HG03039 (cell line): ENCODE measurements around the gene NBEAL2.
"Not testable (repeated sequence)": the region's sequence is repeated elsewhere in the genome, so short reads cannot be mapped to it uniquely, and the experiment has no call there.

ENCODE experiments used
- ATAC-seq: cut with Tn5 transposase; IDR thresholded peaks from one replicate; pipeline ENCODE4 v1.9.1; 2021; ENCODE audit warnings: mild to moderate bottlenecking, moderate library complexity; ENCODE audit not compliant: unreplicated experiment

The NBEAL2 gene

GRCh38 chr3:47028146-47028545, 48.7 kb downstream of the NBEAL2 start:
- no peak for ATAC-seq

DNA sequence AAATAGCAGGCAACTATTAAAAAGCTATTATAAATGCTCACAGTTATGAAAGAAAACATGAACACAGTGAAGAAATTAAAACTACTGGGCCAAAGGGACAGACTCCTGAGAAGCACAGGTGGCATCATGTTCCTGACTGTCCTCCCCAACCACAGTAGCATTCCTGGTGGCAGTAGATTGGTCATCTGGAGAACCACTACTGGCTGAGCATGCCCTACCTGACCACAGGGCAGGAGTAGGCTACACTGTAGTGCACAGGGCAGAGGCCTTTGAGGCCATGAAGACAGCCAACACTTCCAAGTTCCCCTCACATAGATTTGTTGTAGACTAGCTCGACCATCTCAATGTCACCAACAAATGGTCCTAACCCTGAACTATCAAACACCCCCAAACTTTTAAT, 49.2 kb downstream of the NBEAL2 start:
- no peak for ATAC-seq

GRCh38 chr3:47031041-47031440, 51.6 kb downstream of the NBEAL2 start:
- ATAC-seq, result not testable (repeated sequence)

DNA sequence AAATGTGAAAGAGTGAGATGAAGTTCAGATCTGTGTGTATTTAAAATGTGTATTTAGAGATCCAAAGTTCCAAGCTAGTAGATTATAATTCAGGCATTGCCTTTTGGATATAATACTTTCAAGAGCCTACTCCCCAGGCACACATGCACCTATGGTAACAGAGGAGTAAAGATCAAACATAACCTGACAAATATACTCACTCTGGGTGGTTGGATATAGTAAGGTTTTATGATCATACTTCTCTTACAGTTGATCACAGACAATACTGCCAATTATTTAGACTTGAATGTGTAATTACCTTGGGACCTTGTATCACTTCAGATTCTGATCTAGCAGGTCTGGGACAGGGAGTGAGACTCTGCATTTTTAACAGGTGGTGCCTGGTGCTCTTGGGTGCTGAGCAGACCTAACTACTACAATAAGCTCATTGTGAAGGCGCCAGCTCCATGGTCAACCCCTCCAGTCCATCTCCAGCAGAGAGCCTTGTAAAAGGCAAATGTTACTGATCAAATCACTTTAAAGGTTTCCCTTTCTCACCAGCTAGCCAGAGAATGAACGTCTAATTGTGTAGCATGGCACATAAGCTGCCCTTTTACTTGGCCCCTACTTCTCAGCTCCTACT, 55.5 kb downstream of the NBEAL2 start:
- ATAC-seq, result no peak

DNA sequence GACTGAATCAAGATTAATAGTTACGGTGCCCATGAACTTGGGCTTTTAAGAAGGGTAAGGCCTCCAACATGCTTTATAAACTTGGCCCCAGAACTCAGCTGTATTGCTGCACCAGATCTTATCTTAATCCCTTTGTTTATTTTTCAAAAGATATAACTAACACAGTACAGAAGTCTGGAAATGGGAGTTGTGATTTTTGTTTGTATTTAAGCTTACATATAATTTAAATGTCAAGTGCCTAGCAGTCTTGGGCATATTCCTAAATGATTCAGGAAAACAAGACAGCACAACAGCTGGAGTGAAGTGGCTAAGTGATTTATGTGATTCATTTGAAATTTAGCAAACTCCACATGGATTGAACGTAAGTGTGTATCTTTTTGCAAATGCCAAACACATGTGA, 56.2 kb downstream of the NBEAL2 start:
- ATAC-seq, result no peak

DNA sequence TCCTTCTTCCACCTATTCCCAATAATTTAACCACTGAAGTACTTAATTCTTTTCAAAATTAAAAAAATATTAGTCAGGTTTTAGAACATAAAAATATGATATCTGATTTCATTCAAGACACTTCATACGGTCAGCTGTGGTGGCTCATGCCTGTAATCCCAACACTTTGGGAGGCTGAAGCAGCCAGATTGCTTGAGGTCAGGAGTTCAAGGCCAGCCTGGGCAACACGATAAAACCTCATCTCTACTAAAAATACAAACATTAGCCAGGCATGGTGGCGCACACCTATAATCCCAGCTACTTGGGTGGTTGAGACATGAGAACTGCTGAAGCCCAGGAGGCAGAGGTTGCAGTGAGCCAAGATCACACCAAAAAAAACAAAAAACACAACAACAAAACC, 56.7 kb downstream of the NBEAL2 start:
- ATAC-seq, result no peak

GRCh38 chr3:47037302-47037701, 57.8 kb downstream of the NBEAL2 start:
- ATAC-seq, result not testable (repeated sequence)

DNA sequence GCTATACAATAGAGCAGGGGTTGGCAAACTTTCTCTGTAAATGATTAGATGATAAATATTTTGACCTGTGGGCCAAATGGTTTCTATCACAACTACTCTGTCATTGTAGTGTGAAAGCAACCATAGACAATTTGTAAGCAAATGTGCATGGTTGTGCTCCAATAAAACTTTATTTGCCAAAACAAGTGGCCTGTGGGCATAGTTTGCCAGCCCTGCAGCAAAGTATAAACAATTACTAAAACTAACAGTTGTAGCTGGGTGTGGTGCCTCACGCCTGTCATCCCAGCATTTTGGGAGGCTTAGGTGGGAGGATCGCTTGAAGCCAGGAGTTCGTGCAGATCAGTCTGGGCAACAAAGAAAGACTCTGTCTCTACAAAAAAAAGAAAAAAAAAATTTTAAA, 61.6 kb downstream of the NBEAL2 start:
- ATAC-seq, result no peak

DNA sequence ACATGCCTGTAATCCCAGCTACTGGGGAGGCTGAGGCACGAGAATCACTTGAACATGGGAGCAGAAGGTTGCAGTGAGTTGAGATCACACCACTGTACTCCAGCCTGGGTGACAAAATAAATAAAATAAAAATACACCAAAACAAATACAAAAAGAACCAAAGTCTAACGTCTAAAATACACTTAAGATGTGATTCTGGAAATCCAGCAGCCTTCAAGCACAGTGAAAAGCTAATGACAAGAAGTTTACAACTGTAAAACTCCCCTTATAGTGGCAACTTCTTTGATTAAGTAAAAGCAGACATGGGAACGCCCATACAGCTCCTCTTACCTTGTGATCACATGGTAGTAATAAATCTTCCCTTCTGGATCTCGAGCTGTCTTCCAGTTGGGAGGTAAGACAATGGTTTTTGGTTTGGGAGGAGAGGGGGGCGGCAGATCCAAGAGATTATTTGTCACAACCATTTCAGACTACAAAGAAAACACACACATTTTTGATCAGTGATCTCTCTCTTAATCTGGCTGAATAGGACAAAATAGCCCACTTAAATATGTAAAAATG, 62.8 kb downstream of the NBEAL2 start:
- ATAC-seq, result no peak

- no peak for ATAC-seq
These were observed 67.6 kb downstream of the NBEAL2 start for GRCh38 chr3:47047069-47047468.

- ATAC-seq, result no peak
These were observed 68.2 kb downstream of the NBEAL2 start for GRCh38 chr3:47047673-47048072.

- ATAC-seq, result no peak
These were observed 74.9 kb downstream of the NBEAL2 start for GRCh38 chr3:47054412-47054811.

- no peak for ATAC-seq
These were observed 77.2 kb downstream of the NBEAL2 start for GRCh38 chr3:47056705-47057104.

- no peak for ATAC-seq
These were observed 77.8 kb downstream of the NBEAL2 start for GRCh38 chr3:47057212-47057671.
